ENCODE results near the gene PDK2. TPM values are rescaled to one million over a fixed set of nuclear protein-coding genes. Genes with fewer than 3 reads are reported as not detected.

The PDK2 gene
- total and polyA plus RNA-seq, 7 donors = 50.3 to 213 (median 99.4) TPM

GRCh38 chr17:50052822-50053653 lies 42.1 kb upstream of the PDK2 start:
- Histone ChIP-seq H3K27me3 (ENCODE audit: insufficient read depth in 3 of 3, low read length in 2 of 3) (no peaks in the 10 kb centered on the region), H3K36me3 (ENCODE audit: insufficient read depth in 1 of 2, low read depth in 1 of 2) (no peaks in the 10 kb centered on the region), H3K4me3 (no peak overlapping the region), H3K4me1 (peaks cover 21% of the 10 kb centered on the region), H3K27ac (no peak overlapping the region), H3K9me3 (no peaks in the 10 kb centered on the region)
- TF ChIP-seq CTCF (IDR thresholded peaks at IDR 0.05) = no peak
- 73 to 76% (median 75%) methylated on average over 7 of the region's 7 CpGs for WGBS, 3 donors
- peak in 1 of 2 donors; percentile 65 for DNase-seq
- no peak for ATAC-seq
- intact Hi-C loops (cut with DNase I) = no loop called here

- TF ChIP-seq CTCF (IDR thresholded peaks at IDR 0.05) = no peak
- no peaks in the 10 kb centered on the region for H3K9me3 ChIP-seq
- WGBS, 3 donors = 61 to 65% (median 64%) methylated on average over 3 of the region's 3 CpGs
- H3K27ac ChIP-seq = no peak overlapping the region
- ATAC-seq (no peak), DNase-seq (peak in 1 of 2 donors; percentile 0)
- H3K4me3 ChIP-seq = no peak overlapping the region
- H3K4me1 ChIP-seq = peaks cover 27% of the 10 kb centered on the region
- no peaks in the 10 kb centered on the region for H3K27me3 ChIP-seq (ENCODE audit: insufficient read depth in 3 of 3, low read length in 2 of 3)
- intact Hi-C loops (cut with DNase I) = no loop called here
- no peaks in the 10 kb centered on the region for H3K36me3 ChIP-seq (ENCODE audit: insufficient read depth in 1 of 2, low read depth in 1 of 2)
Observed at GRCh38 chr17:50053654-50053960, 41.5 kb upstream of the PDK2 start.

GRCh38 chr17:50055055-50055425 lies 40.1 kb upstream of the PDK2 start:
- peak overlapping the region; percentile 87 for H3K27ac ChIP-seq
- H3K9me3 ChIP-seq = no peaks in the 10 kb centered on the region
- intact Hi-C loops (cut with DNase I) = loop anchor here in 1 of 2 donors (5.0 kb wide), 1 partner anchor 37 kb away; no protein-coding TSS in a partner anchor
- TF ChIP-seq CTCF (IDR thresholded peaks at IDR 0.05) = no peak
- peak in 1 of 4 donors; percentile 7 for ATAC-seq
- no peaks in the 10 kb centered on the region for H3K27me3 ChIP-seq (ENCODE audit: insufficient read depth in 3 of 3, low read length in 2 of 3)
- no peaks in the 10 kb centered on the region for H3K36me3 ChIP-seq (ENCODE audit: insufficient read depth in 1 of 2, low read depth in 1 of 2)
- peak overlapping the region; percentile 76 for H3K4me3 ChIP-seq
- H3K4me1 ChIP-seq = peaks cover 41% of the 10 kb centered on the region
- 5 to 23% (median 19%) methylated on average over 14 of the region's 14 CpGs for WGBS, 3 donors
- peak in 1 of 2 donors; percentile 53 for DNase-seq

- peak; percentile 76 to 82 for DNase-seq
- WGBS, 3 donors = 0 to 1% (median 1%) methylated on average over 43 to 65 of the region's 65 CpGs
- intact Hi-C loops (cut with DNase I) = loop anchor here in 1 of 2 donors (2.0 to 5.0 kb wide), 2 partner anchors 29 to 37 kb away; no protein-coding TSS in a partner anchor
- Histone ChIP-seq H3K9me3 (no peaks in the 10 kb centered on the region), H3K4me3 (peak within 1 kb of the TSS; percentile 76), H3K27me3 (ENCODE audit: insufficient read depth in 3 of 3, low read length in 2 of 3) (no peaks in the 10 kb centered on the region), H3K4me1 (peaks cover 47% of the 10 kb centered on the region), H3K36me3 (ENCODE audit: insufficient read depth in 1 of 2, low read depth in 1 of 2) (no peaks in the 10 kb centered on the region), H3K27ac (peak within 1 kb of the TSS; percentile 87)
- ATAC-seq = peak; percentile 61 to 71 (median 66)
- TF ChIP-seq CTCF (IDR thresholded peaks at IDR 0.05) = no peak
Observed at GRCh38 chr17:50055426-50056216, 39.5 kb upstream of the PDK2 start, which contains the start of gene ITGA3. Gene ITGA3 (plus strand): TSS chr17:50056110. CDS start chr17:50056440, 330 bp downstream.
